ENCODE results near the gene STAT5A.
"Not testable (repeated sequence)": the region's sequence is repeated elsewhere in the genome, so short reads cannot be mapped to it uniquely, and the experiment has no call there.

The STAT5A gene

DNA sequence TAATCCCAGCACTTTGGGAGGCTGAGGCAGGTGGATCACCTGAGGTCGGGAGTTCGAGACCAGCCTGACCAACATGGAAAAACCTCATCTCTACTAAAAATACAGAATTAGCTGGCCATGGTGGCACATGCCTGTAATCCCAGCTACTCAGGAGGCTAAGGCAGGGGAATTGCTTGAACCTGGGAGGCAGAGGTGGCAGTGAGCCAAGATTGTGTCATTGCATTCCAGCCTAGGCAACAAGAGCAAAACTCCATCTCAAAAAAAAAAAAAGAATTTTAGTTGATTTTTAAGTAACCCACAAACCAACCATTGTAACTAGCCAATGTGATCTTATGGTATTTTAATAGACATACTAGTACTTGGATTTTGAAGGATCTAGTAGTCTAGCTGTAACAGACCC lies 72.1 kb downstream of the STAT5A start:
- H3K36me3 ChIP-seq (ENCODE audit: insufficient read depth, low read length); H3K9me3 ChIP-seq (ENCODE audit: control insufficient read depth, insufficient read depth, low read length); H3K9ac ChIP-seq (ENCODE audit: low read depth, low read length): not testable (repeated sequence)
- H3K4me1 ChIP-seq (ENCODE audit: insufficient read depth, low read length), result peaks cover 19% of the 10 kb centered on the region
